ENCODE data around the gene CRELD2. TPM values are rescaled to one million over a fixed set of nuclear protein-coding genes. Genes with fewer than 3 reads are reported as not detected.

The CRELD2 gene
- total RNA-seq, 1 donor from 2014 or later = 17.5 TPM

- no peak for DNase-seq
Measured at GRCh38 chr22:49958366-49958921, 40.0 kb downstream of the CRELD2 start.

- DNase-seq = no peak
Measured at GRCh38 chr22:49958931-49959781, 40.7 kb downstream of the CRELD2 start.

GRCh38 chr22:49959782-49960158, 41.3 kb downstream of the CRELD2 start:
- no peak for DNase-seq

- peak; percentile 92 for DNase-seq
Measured at GRCh38 chr22:49960159-49961004, 41.9 kb downstream of the CRELD2 start, which contains the start of gene PIM3. Gene PIM3, plus strand, starts transcription at chr22:49960772. Its CDS starts 176 bp downstream, at chr22:49960948.

GRCh38 chr22:49961005-49961600, 42.7 kb downstream of the CRELD2 start:
- no peak for DNase-seq

- DNase-seq = no peak
Measured at GRCh38 chr22:49961601-49962011, 43.2 kb downstream of the CRELD2 start.

- peak; percentile 77 for DNase-seq
Measured at GRCh38 chr22:49962012-49962750, 43.7 kb downstream of the CRELD2 start.

- DNase-seq = no peak
Measured at GRCh38 chr22:49962751-49963646, 44.6 kb downstream of the CRELD2 start.

GRCh38 chr22:49963647-49964026, 45.2 kb downstream of the CRELD2 start:
- no peak for DNase-seq

- DNase-seq = no peak
Measured at GRCh38 chr22:49964136-49965090, 46.0 kb downstream of the CRELD2 start.

GRCh38 chr22:49965091-49966040, 46.9 kb downstream of the CRELD2 start:
- no peak for DNase-seq

- DNase-seq = no peak
Measured at GRCh38 chr22:49966041-49966773, 47.8 kb downstream of the CRELD2 start.

- DNase-seq = no peak
Measured at GRCh38 chr22:49966774-49967705, 48.6 kb downstream of the CRELD2 start.

GRCh38 chr22:49967706-49968208, 49.3 kb downstream of the CRELD2 start:
- DNase-seq = no peak

- no peak for DNase-seq
Measured at GRCh38 chr22:49968313-49968830, 49.9 kb downstream of the CRELD2 start.
